CD4-positive, CD25-positive, alpha-beta regulatory T cell (primary cell): ENCODE measurements around the gene ABI1. TPM values are rescaled to one million over a fixed set of nuclear protein-coding genes. Genes with fewer than 3 reads are reported as not detected.
A peak's percentile ranks its signal among the peaks of the same experiment; 100 is the strongest.
"Not testable (repeated sequence)": the region's sequence is repeated elsewhere in the genome, so short reads cannot be mapped to it uniquely, and the experiment has no call there.

ENCODE experiments used
- ATAC-seq, 2 donors: fragments of 150-1000 bp; cut with Tn5 transposase; one replicate each; pipeline ENCODE4 v1.10.0; 2021; ENCODE audit warnings: low read depth in 2 of 2, moderate number of reproducible peaks in 2 of 2, moderate library complexity in 1 of 2
- DNase-seq, 3 donors: peaks; one replicate each; pipeline versions ENCODE4 v3.0.0 to v3.0.0-alpha.2; 2012 to 2022; ENCODE audit warnings: mixed read lengths in 1 of 3
- H3K27ac ChIP-seq: one replicate; pipeline ENCODE4 v1.7.0; 2013; ENCODE audit warnings: mild to moderate bottlenecking, low read length; ENCODE audit not compliant: insufficient read depth, poor library complexity, severe bottlenecking
- H3K27me3 ChIP-seq: one replicate; pipeline ENCODE4 v1.7.0; 2013; ENCODE audit warnings: low read length; ENCODE audit not compliant: control insufficient read depth, insufficient read depth
- H3K36me3 ChIP-seq: one replicate; pipeline ENCODE4 v1.7.0; 2013; ENCODE audit warnings: mild to moderate bottlenecking, low read length, moderate library complexity; ENCODE audit not compliant: control insufficient read depth, insufficient read depth
- H3K4me1 ChIP-seq: 2 replicates; pipeline ENCODE4 v1.7.0; 2013; ENCODE audit warnings: mild to moderate bottlenecking, low read length; ENCODE audit not compliant: insufficient read depth, control insufficient read depth, poor library complexity, severe bottlenecking
- H3K4me3 ChIP-seq: one replicate; pipeline ENCODE4 v1.7.0; 2013; ENCODE audit warnings: low read depth, mild to moderate bottlenecking, low read length, moderate library complexity
- H3K9me3 ChIP-seq, 2 experiments: 1 replicate in 1 of 2; 2 replicates in 1 of 2; pipeline ENCODE4 v1.7.0; 2013; ENCODE audit warnings: low read length in 2 of 2, mild to moderate bottlenecking in 1 of 2, moderate library complexity in 1 of 2; ENCODE audit not compliant: control insufficient read depth in 2 of 2
- H3K27ac Mint-ChIP-seq, 3 donors: one replicate each; pipeline ENCODE4 v1.8.0; 2020 to 2022; ENCODE audit warnings: mild to moderate bottlenecking in 3 of 3, mixed read lengths in 3 of 3, moderate library complexity in 2 of 3
- H3K27me3 Mint-ChIP-seq: one replicate; pipeline ENCODE4 v1.8.0; 2022; ENCODE audit warnings: mild to moderate bottlenecking, mixed read lengths
- H3K36me3 Mint-ChIP-seq: one replicate; pipeline ENCODE4 v1.8.0; 2020; ENCODE audit warnings: mixed read lengths
- H3K4me1 Mint-ChIP-seq, 4 donors: one replicate each; pipeline ENCODE4 v1.8.0; 2020 to 2022; ENCODE audit warnings: mixed read lengths in 4 of 4, mild to moderate bottlenecking in 1 of 4
- H3K4me3 Mint-ChIP-seq, 4 donors: one replicate each; pipeline ENCODE4 v1.8.0; 2020 to 2022; ENCODE audit warnings: mild to moderate bottlenecking in 4 of 4, mixed read lengths in 4 of 4, moderate library complexity in 3 of 4
- H3K9me3 Mint-ChIP-seq, 7 donors: one replicate each; pipeline ENCODE4 v1.8.0; 2020 to 2022; ENCODE audit warnings: mixed read lengths in 7 of 7, mild to moderate bottlenecking in 3 of 7, moderate library complexity in 2 of 7
- polyA plus RNA-seq, 4 donors: library from polyadenylated mRNA; unstranded; fragments of 300-500 nt; fragmentation: Illumina TruSeq; gene quantifications; one replicate each; pipeline ENCODE4 v1.2.3, GENCODE V29; 2021
- total RNA-seq: library from RNA; stranded (reverse); gene quantifications from one replicate; pipeline ENCODE4 v1.2.3, GENCODE V29; 2022

ABI1 gene
- total and polyA plus RNA-seq, 5 donors from 2014 or later: 94.0 to 123 (median 97.9) TPM

DNA sequence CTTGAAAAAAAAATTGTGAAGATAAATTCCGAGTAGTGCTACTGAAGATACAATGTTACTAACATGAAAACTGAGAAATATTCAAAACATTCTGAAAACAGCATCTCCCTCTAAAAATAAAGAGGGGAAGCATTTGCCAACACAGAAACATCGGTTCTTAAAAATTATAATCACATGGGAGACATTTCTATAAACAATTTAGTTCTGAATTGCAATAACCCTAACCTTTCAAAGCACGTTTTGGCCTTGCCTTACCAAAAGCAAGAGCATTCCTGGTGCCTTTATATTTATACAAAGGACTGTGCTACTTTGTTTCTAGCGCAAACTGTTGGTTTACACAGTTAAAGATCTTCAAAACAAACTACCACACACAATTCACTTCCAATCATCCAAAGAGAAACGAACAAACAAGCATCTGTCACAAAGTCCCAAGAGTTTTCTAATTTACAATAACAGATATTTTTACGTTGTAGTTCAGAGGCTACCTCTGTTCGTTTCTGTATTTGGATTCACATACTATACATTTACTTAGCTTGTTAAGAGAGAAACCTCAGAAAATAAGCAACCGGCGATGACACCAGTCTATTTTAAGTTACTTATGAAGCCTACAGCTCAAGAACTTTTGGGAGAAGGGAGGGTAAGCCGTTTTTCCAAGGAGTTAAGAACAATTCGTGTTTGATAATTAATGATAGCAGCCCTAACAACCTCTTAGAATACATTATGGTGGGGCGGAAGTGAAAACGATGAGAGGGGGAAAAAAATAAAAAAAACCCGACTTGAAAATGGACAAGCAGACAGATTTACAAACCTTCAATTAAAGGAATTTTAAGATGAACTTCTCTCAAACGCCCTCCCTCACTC lies 1.3 kb downstream of the ABI1 start:
- Mint-ChIP-seq H3K36me3 (peaks cover 6% of the 10 kb centered on the region), H3K27ac (peak overlapping the region; percentile 93 to 97 (median 95)), H3K4me1 (peaks cover 16 to 52% (median 40%) of the 10 kb centered on the region in 4 donors)

GRCh38 chr10:26858707-26859034 lies 2.1 kb downstream of the ABI1 start:
- no peaks in the 10 kb centered on the region for H3K9me3 ChIP-seq
- DNase-seq: no peak
- peaks cover 24 to 60% (median 48%) of the 10 kb centered on the region in 4 donors for H3K4me1 Mint-ChIP-seq
- no peak for ATAC-seq
- H3K36me3 ChIP-seq: no peaks in the 10 kb centered on the region
- H3K27ac Mint-ChIP-seq: peak overlapping the region in 2 of 3 donors; percentile 95 to 97
- peak overlapping the region; percentile 97 to 100 (median 98) for H3K4me3 Mint-ChIP-seq
- peaks cover 59% of the 10 kb centered on the region for H3K4me1 ChIP-seq
- peaks cover 0 to 2% (median 0%) of the 10 kb centered on the region in 7 donors for H3K9me3 Mint-ChIP-seq
- peaks cover 12% of the 10 kb centered on the region for H3K36me3 Mint-ChIP-seq
- peaks cover 10% of the 10 kb centered on the region for H3K27me3 Mint-ChIP-seq
- peak overlapping the region; percentile 98 for H3K27ac ChIP-seq
- H3K4me3 ChIP-seq: peak overlapping the region; percentile 98
- no peaks in the 10 kb centered on the region for H3K27me3 ChIP-seq

More for the DNA sequence above, 1.3 kb downstream of the ABI1 start:
- ATAC-seq: no peak
- no peaks in the 10 kb centered on the region for H3K36me3 ChIP-seq
- H3K4me1 ChIP-seq: peaks cover 53% of the 10 kb centered on the region
- H3K4me3 Mint-ChIP-seq: peak overlapping the region; percentile 97 to 100 (median 98)
- H3K27me3 ChIP-seq: peaks cover 3% of the 10 kb centered on the region
- peaks cover 0 to 1% (median 0%) of the 10 kb centered on the region in 7 donors for H3K9me3 Mint-ChIP-seq
- peak overlapping the region; percentile 98 for H3K4me3 ChIP-seq
- peak overlapping the region; percentile 98 for H3K27ac ChIP-seq
- peaks cover 16% of the 10 kb centered on the region for H3K27me3 Mint-ChIP-seq
- no peaks in the 10 kb centered on the region for H3K9me3 ChIP-seq
- DNase-seq: peak in 1 of 3 donors; percentile 9

GRCh38 chr10:26857991-26858706 lies 2.6 kb downstream of the ABI1 start:
- Mint-ChIP-seq H3K9me3 (peaks cover 0 to 2% (median 0%) of the 10 kb centered on the region in 7 donors), H3K36me3 (peaks cover 13% of the 10 kb centered on the region), H3K27me3 (peaks cover 5% of the 10 kb centered on the region), H3K4me3 (peak overlapping the region; percentile 97 to 100 (median 98)), H3K4me1 (peaks cover 26 to 64% (median 50%) of the 10 kb centered on the region in 4 donors), H3K27ac (peak overlapping the region in 2 of 3 donors; percentile 55 to 95)
- Histone ChIP-seq H3K27me3 (no peaks in the 10 kb centered on the region), H3K4me1 (peaks cover 59% of the 10 kb centered on the region), H3K4me3 (peak overlapping the region; percentile 98), H3K9me3 (no peaks in the 10 kb centered on the region), H3K36me3 (no peaks in the 10 kb centered on the region), H3K27ac (peak overlapping the region; percentile 48)
- ATAC-seq: no peak
- no peak for DNase-seq

- peak overlapping the region in 1 of 3 donors; percentile 15 for H3K27ac Mint-ChIP-seq
- H3K36me3 ChIP-seq, H3K9me3 Mint-ChIP-seq, H3K27me3 Mint-ChIP-seq, H3K27ac ChIP-seq, H3K27me3 ChIP-seq, DNase-seq, H3K9me3 ChIP-seq, ATAC-seq: not testable (repeated sequence)
- Histone ChIP-seq H3K4me3 (peak overlapping the region; percentile 98), H3K4me1 (peaks cover 62% of the 10 kb centered on the region)
- peak overlapping the region; percentile 97 to 100 (median 98) for H3K4me3 Mint-ChIP-seq
- peaks cover 26 to 66% (median 50%) of the 10 kb centered on the region in 4 donors for H3K4me1 Mint-ChIP-seq
- peaks cover 13% of the 10 kb centered on the region for H3K36me3 Mint-ChIP-seq
These were observed 3.2 kb downstream of the ABI1 start for GRCh38 chr10:26857553-26857952.

- peaks cover 38 to 77% (median 58%) of the 10 kb centered on the region in 4 donors for H3K4me1 Mint-ChIP-seq
- DNase-seq: no peak
- H3K27me3 ChIP-seq: no peaks in the 10 kb centered on the region
- peak overlapping the region; percentile 68 for H3K4me3 ChIP-seq
- H3K4me1 ChIP-seq: peaks cover 72% of the 10 kb centered on the region
- H3K9me3 ChIP-seq: no peaks in the 10 kb centered on the region
- H3K9me3 Mint-ChIP-seq: peaks cover 0 to 2% (median 0%) of the 10 kb centered on the region in 7 donors
- peaks cover 4% of the 10 kb centered on the region for H3K27me3 Mint-ChIP-seq
- no peak for ATAC-seq
- peaks cover 2% of the 10 kb centered on the region for H3K36me3 ChIP-seq
- H3K27ac Mint-ChIP-seq: no peak overlapping the region
- peaks cover 19% of the 10 kb centered on the region for H3K36me3 Mint-ChIP-seq
- no peak overlapping the region for H3K27ac ChIP-seq
- H3K4me3 Mint-ChIP-seq: peak overlapping the region; percentile 7 to 76 (median 49)
These were observed 5.6 kb downstream of the ABI1 start for GRCh38 chr10:26855186-26855585.

DNA sequence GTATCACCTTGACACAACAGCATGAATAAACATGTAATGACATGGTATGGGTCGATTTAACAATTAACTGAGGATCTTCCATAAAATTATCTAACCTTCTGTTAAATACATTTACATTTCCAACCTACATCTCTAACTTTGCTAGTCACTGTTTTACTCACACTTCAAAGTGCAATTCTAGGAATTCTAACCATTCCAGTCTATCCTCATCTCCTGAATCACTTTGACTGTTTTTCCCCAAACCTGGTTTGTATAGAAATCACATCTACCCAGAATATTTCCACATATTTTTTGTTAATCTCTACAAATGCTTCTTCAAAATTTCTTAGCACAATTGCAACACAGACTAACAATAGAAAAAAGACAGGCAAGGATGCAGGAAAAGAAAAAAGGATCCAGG lies 6.2 kb downstream of the ABI1 start:
- Mint-ChIP-seq H3K4me1 (peaks cover 41 to 83% (median 62%) of the 10 kb centered on the region in 4 donors), H3K27me3 (peaks cover under 1% of the 10 kb centered on the region), H3K27ac (peak overlapping the region in 1 of 3 donors; percentile 23), H3K9me3 (peaks cover 0 to 2% (median 0%) of the 10 kb centered on the region in 7 donors), H3K36me3 (peaks cover 19% of the 10 kb centered on the region), H3K4me3 (peak overlapping the region; percentile 19 to 50 (median 26))
- H3K27me3 ChIP-seq: no peaks in the 10 kb centered on the region
- H3K4me1 ChIP-seq: peaks cover 79% of the 10 kb centered on the region
- peaks cover 2% of the 10 kb centered on the region for H3K36me3 ChIP-seq
- H3K27ac ChIP-seq: no peak overlapping the region
- DNase-seq (no peak), ATAC-seq (no peak)
- H3K9me3 ChIP-seq: no peaks in the 10 kb centered on the region
- H3K4me3 ChIP-seq: peak overlapping the region; percentile 68

DNA sequence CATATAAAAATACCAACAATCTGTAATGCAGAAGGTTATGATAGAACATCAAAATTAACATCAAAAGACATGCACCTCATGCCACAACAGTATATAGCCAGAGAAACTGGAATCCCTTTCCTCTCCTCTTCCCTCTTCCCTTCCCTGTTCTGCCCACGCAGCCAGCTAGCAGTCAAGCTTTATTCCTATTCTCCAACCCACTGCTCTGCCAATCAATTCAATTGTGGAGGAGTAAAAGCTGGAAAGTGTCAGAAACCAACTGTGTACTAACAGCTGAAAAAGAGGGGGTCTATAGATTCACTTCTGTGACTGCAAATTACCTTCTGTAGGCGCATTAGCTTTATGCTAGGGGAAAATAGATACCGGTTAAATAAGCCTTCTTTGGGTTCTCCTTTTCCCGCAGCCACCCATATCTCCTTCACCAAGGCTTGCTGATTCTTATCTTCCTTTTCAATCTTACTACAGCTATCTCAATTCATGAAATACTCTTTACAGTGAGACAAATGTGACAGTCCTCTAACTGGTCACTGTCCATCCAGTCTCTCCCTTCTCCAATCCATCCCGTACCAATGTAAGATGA lies 16.3 kb downstream of the ABI1 start:
- Histone ChIP-seq H3K27ac (no peak overlapping the region), H3K4me3 (peak overlapping the region; percentile 26), H3K4me1 (peaks cover 52% of the 10 kb centered on the region), H3K9me3 (no peaks in the 10 kb centered on the region), H3K27me3 (no peaks in the 10 kb centered on the region), H3K36me3 (peaks cover 11% of the 10 kb centered on the region)
- DNase-seq: no peak
- no peak for ATAC-seq
- Mint-ChIP-seq H3K36me3 (peaks cover 9% of the 10 kb centered on the region), H3K27me3 (no peaks in the 10 kb centered on the region), H3K27ac (peak overlapping the region; percentile 7 to 54 (median 22)), H3K4me1 (peaks cover 53 to 78% (median 60%) of the 10 kb centered on the region in 4 donors), H3K4me3 (peak overlapping the region; percentile 4 to 75 (median 50)), H3K9me3 (peaks cover 0 to 2% (median 0%) of the 10 kb centered on the region in 7 donors)
